Stimulated activated CD4-positive, alpha-beta T cell treated with anti-CD3 and anti-CD28 coated beads, Interleukin-12 subunit alpha, Interleukin-12 subunit beta, amount 100 ng/mL, for 4 hours (primary cell): ENCODE data around the gene SLC2A6.

ENCODE experiments used
- DNase-seq: peaks from one replicate; pipeline ENCODE4 v3.0.0-alpha.2; 2020

SLC2A6 gene

GRCh38 chr9:133515240-133515610 lies 36.3 kb upstream of the SLC2A6 start:
- DNase-seq: no peak

GRCh38 chr9:133514460-133515239 lies 35.8 kb upstream of the SLC2A6 start:
- no peak for DNase-seq

GRCh38 chr9:133513214-133514100 lies 34.6 kb upstream of the SLC2A6 start:
- no peak for DNase-seq

DNA sequence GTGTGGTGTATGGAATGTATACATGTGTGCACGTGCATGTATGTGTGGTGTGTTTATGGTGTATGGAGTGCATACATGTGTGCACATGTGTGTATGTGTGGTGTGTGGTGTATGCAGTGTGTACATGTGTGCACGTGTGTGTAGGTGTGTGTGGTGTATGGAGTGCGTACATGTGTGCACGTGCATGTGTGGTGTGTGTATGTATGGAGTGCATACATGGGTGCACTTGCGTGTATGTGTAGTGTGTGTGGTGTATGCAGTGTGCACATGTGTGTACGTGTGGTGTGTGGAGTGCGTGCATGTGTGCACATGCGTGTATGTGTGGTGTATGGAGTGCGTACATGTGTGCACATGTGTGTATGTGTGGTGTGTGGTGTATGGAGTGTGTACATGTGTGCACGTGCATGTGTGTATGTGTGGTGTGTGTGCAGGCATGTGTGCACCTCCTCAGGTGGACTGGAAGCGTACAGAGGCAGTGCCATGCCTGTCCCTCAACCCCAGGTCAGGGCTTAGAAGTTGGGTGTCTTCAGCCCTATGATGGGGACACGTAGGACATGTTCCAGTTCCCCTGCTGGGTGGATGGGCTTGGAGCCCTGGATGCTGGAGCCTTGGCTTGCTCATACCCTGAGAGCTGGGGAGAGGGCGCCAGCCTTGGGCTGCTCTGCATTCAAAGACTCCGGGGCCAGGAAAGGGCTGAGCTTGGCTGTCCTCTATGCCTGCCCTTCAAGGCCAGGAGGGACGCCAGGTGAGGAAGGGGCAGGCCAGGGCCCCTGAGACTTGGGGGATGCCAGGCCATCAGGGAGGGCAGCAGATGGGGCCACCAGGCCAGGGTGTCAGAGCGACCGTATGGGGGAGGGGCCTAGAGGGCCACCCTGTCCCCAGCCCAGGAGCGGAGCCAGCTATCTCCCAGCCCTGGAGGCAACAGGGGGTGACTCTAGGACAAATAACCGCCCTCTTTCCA lies 33.6 kb upstream of the SLC2A6 start:
- no peak for DNase-seq

- DNase-seq: no peak
These were observed 32.7 kb upstream of the SLC2A6 start for GRCh38 chr9:133511607-133512006.

DNA sequence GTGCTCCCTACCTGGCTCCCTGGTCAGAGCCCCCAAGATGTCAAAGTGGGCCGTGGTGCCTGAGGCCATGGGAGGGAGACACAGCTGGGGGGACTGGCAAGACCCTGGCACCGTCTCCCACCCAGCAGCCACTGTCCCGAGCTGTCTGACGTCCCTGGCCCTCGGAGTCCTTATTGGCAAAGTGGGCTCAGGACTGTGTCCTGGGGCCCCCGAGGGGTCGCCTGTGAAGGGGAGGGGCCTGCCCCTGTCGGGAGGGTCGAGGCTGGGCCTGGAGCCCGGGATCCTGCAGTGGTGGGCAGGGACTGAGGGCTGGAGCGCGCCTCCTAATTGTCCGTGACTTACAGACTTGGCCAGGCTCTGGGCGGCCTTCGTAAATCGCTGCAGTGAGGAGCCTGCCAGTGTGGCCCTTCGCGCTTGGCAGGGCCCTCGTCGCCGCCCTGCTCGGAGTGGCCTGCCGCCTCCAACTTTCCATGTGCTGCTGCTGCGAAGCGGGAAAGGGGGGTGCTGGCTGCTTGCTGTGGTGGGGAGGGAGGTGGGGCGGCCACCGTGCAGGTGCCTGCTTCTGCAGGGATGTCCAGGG lies 32.1 kb upstream of the SLC2A6 start:
- no peak for DNase-seq

- DNase-seq: no peak
These were observed 30.5 kb upstream of the SLC2A6 start for GRCh38 chr9:133509179-133510083.

DNA sequence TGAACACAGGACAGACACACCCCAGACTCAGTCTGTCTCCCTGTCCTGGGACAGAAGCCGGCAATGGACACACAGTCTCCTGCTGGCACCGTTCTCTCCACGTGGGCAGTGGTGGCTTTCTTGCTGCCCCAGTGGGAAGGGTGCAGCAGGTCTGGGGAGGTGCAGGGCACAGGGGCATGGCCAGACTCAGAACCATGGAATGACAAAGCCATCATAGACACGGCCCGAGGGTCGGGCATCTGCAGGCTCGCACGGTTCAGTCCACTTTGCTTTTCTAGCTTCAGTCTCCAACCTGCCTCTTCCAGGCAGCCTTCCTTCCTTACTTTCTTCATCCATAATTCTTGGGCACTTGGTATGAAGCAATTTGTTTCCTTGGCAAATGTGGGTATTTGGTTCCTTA lies 29.1 kb upstream of the SLC2A6 start:
- DNase-seq: no peak

- DNase-seq: no peak
These were observed 28.5 kb upstream of the SLC2A6 start for GRCh38 chr9:133507246-133507965.

DNA sequence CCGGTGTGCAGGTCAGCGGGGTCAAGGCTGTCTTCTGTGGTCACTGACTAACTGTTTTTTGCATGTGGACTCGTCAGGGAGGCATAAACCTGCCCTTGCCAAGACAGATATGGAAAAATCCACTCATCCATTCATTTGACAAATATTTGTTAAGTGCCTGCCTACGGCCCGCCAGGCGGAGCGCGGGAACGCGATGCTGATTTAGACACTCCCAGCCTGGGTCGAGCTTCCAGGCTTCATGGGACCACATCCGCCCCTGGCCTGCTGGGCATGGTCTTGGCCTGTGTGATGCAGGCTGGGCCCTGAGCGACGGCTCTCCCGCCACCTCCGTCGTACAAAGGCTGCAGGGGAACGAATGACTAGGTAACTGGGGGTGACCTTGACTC lies 27.7 kb upstream of the SLC2A6 start:
- no peak for DNase-seq

GRCh38 chr9:133505901-133506652 lies 27.2 kb upstream of the SLC2A6 start:
- no peak for DNase-seq

DNA sequence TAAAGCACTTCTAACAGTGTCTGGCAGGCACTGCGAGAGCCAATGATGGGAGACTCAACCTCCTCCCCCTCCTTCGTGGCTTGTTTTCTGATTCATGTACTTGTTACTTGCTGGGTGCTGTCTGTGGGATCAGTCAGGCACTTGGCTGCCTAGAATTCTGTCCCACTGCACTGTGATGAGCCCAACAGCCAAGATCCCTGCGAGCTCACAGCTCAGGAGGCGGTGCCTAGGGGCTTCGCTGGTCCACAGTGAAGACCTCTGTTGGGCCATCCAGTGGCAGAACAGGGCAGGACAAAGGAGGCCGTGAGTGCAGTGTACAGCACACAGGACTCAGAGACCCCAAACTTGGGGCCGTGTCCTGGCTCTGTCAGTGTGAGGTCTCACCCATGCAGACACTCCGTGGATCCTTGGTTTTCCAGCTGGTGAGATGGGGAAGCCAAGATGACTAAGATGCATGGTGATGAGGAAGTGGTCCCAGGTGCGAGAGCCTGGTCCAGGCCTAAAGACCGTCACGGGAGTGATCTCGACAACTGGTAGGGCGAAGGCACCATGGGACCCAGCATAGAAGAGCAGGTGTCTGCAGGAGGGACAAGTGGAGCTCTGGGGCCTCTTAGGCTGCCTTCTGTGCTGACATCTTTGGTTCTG lies 26.4 kb upstream of the SLC2A6 start:
- DNase-seq: no peak

GRCh38 chr9:133502112-133502511 lies 23.2 kb upstream of the SLC2A6 start:
- DNase-seq: no peak

GRCh38 chr9:133499892-133500270 lies 21.0 kb upstream of the SLC2A6 start:
- DNase-seq: no peak

DNA sequence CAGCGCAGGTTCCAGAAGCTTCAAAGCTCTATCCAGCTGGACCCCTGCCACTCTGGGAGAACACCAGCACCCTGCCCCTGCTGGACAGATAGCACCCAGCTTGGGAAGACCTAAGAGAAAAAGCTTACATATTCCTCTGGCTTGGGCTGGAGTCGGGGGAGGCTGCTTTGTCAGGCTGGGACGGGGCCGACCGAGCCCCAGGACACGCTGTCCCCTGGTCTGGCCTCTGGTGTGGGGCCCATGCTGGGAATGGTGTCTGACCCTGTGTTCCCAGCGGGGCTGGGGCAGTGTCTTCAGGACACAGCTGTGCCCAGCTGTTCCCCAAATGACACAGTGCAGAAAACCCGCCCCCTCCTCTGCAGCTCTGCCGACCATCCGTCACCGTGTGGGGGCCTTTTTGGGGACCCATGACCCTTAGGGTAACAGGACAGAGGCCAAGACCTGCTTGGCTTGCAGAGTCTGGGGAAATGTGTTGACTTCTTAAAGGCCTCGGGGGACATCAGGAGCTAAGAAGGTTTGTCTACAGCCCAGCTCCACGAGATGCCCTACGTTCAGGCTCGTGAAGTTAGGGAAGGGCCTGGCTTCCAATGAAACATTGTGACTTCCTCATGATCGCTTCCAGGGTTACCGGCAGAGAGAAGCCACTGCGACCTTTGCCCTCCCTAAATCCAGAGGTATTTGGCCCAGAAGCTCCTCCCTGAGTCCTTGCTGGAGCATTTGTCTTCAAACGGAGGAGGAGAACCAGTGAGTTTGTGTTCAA lies 20.4 kb upstream of the SLC2A6 start:
- no peak for DNase-seq

DNA sequence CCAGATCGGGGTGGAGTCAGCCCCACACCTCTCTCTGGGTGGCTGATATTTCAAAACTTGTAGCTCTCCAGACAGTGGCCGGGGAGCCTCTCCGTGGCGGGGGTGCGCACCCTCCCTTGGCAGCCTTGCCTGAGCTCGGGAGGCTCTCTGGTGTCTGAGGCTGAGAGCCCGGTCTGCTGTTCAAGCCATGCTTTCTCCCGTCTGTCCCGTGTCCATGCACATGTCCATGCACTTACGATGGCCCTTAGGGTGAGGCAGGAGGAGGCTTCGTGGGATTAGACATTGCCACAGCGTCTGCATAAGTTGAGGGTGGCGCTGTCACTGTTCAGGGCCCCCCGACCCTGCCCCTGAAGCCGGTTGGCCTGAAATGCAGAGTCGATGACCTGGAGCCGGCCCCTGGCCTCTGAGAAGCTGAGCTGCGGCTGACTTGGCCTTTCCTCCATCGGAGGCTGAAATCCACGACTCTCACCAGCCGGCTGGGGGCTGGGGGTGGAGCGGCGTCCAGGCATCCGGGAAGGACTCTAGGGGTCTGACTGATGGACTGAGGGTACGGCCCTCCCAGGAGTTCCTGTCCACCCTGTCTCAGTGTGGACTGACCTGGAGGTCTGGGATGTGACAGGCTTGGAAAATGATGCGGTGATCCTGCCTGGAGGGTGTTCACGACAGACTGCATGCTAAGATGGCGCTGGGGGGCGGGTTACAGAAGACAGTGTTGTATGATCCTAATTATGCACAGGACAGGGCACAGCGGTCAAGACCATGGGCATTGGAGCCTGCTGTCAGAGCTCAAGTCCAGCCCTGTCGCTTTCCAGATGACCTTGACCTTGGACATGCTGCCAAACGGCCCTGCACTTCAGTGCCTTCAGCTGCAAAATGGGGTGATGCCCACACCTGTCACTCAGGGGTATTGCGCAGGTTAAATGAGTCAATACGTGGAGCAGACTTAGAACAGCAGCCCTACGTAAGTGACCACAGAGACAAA lies 18.3 kb upstream of the SLC2A6 start:
- DNase-seq: no peak
